GM18499 (cell line): ENCODE data around the gene MGAT4D.
"Not testable (repeated sequence)": the region's sequence is repeated elsewhere in the genome, so short reads cannot be mapped to it uniquely, and the experiment has no call there.

Experiments
- ATAC-seq: cut with Tn5 transposase; IDR thresholded peaks from one replicate; pipeline ENCODE4 v1.9.1; 2021; ENCODE audit warnings: moderate number of reproducible peaks; ENCODE audit not compliant: insufficient read depth, unreplicated experiment

MGAT4D gene

GRCh38 chr4:140444347-140444746 lies 53.7 kb downstream of the MGAT4D start:
- not testable (repeated sequence) for ATAC-seq

- ATAC-seq, result no peak
These were observed 58.4 kb downstream of the MGAT4D start for GRCh38 chr4:140439644-140440142.

GRCh38 chr4:140427919-140428471 lies 70.1 kb downstream of the MGAT4D start:
- ATAC-seq, result no peak

- ATAC-seq, result no peak
These were observed 70.8 kb downstream of the MGAT4D start, which contains the start of gene CLGN for GRCh38 chr4:140427106-140427918. CLGN (minus strand) TSS chr4:140427648; CDS start chr4:140413078, 14,570 bp downstream.

GRCh38 chr4:140426610-140427105 lies 71.4 kb downstream of the MGAT4D start:
- no peak for ATAC-seq

GRCh38 chr4:140423106-140423505 lies 75.0 kb downstream of the MGAT4D start:
- ATAC-seq, result no peak

- ATAC-seq, result not testable (repeated sequence)
These were observed 84.7 kb downstream of the MGAT4D start for GRCh38 chr4:140413130-140413969.

GRCh38 chr4:140408974-140409373 lies 89.1 kb downstream of the MGAT4D start:
- no peak for ATAC-seq

GRCh38 chr4:140406292-140406691 lies 91.8 kb downstream of the MGAT4D start:
- ATAC-seq, result no peak

- ATAC-seq, result no peak
These were observed 98.0 kb downstream of the MGAT4D start for GRCh38 chr4:140400111-140400510.

GRCh38 chr4:140395668-140396067 lies 102.4 kb downstream of the MGAT4D start:
- ATAC-seq, result no peak
